ENCODE results near the gene USP1. TPM values are rescaled to one million over a fixed set of nuclear protein-coding genes. Genes with fewer than 3 reads are reported as not detected.

The USP1 gene, protein sequence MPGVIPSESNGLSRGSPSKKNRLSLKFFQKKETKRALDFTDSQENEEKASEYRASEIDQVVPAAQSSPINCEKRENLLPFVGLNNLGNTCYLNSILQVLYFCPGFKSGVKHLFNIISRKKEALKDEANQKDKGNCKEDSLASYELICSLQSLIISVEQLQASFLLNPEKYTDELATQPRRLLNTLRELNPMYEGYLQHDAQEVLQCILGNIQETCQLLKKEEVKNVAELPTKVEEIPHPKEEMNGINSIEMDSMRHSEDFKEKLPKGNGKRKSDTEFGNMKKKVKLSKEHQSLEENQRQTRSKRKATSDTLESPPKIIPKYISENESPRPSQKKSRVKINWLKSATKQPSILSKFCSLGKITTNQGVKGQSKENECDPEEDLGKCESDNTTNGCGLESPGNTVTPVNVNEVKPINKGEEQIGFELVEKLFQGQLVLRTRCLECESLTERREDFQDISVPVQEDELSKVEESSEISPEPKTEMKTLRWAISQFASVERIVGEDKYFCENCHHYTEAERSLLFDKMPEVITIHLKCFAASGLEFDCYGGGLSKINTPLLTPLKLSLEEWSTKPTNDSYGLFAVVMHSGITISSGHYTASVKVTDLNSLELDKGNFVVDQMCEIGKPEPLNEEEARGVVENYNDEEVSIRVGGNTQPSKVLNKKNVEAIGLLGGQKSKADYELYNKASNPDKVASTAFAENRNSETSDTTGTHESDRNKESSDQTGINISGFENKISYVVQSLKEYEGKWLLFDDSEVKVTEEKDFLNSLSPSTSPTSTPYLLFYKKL
- polyA plus RNA-seq: 23.6 and 29.3 TPM in 2 replicates

DNA sequence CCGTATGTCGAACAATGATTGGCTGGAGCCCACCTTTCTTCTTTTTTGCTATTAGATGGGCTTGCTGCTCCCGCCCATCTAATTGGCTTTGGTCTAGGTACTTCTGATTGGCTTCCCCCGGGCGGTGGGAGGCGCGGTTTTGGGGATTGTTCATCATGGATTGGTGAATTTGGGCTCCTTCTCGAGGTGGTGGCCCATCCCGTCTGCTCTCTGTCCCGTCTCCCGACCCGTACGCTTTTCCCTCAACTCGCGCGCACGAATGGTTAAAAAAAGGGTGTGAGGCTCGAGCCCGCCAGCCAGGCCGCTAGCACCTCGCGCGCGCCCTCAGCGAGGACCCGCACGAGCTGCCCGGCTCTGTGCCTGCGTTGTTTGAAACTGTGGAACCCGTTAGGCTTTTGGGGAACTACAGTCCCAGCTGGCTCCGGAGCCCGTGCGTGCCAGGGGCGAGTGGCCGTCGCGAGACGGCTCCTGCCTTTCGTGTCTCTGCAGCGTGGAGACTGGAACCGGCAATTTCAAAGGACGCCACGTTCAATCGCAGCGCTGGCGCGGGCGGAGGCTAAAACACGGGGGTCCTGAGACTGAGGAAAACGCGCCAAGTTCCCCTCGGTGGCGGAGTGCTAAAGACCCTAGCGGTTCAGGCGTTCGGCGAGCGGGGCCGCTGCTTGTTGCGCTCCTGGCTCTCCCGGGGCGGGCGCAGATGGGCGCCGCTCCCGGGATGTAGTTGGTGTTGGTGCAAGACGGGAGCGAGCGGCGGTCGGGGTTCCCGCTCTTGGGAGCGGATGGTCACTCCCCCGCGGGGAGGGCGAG, at the start of gene USP1:
TSS of gene USP1 (plus strand) at position 584 of the 807 bp plus-strand sequence. CDS start 2,819 bp downstream, outside the sequence.

Other genes with a start within 250 kb of the USP1 start
- not detected in 2 replicates for gene L1TD1, start 242.2 kb upstream of the USP1 start, polyA plus RNA-seq
- not detected in 2 replicates for gene KANK4, start 117.6 kb upstream of the USP1 start, polyA plus RNA-seq
- 1.1 TPM in 1 of 2 replicates, not detected in the other for gene ANGPTL3, start 160.5 kb downstream of the USP1 start, polyA plus RNA-seq